HG02884 (cell line): ENCODE measurements around the gene MRPL34.

ENCODE experiments used
- ATAC-seq: cut with Tn5 transposase; IDR thresholded peaks from one replicate; pipeline ENCODE4 v1.9.1; 2021; ENCODE audit warnings: mild to moderate bottlenecking, moderate library complexity; ENCODE audit not compliant: unreplicated experiment

MRPL34 gene

DNA sequence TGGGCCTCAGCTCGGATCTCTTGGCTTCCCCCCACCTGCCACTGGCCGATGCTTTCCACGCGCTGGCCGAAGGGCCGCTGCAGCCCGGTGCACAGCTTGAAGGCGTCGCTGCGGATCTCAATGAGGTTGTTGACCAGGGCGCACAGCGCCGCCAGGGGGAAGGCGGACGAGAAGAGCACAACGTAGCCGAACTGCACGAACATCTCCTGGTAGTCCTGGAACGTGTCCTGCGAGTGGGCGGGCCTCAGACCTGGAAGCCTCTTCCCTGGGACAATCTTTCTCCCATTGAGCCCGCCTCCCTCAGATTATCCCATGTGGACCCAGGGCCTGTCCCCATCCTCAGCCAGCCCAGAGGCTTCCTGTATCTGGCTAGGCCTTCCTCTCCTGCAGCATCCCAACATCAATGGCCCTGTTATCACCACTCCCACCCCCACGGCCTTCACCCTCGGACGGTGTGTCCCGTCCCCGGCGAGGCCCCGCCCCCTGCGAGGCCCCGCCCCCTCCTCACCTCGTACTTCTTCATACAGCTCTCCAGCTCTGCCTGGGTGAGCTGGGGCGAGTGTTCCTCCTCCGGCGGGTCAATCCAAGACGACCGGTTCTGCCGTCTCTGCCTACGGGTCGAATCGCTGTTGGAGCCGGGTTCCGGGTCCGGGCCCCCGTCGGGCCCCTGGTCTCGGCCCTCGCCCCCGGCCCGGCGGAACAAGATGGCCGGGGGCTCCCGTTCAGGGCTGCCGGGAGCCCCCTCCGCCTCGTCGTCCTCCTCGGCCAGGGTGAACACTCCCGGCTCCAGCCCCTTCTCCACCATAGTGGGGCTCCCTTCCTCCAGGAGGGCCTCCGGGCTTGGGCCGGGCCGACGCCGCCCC lies 22.2 kb downstream of the MRPL34 start:
- no peak for ATAC-seq

DNA sequence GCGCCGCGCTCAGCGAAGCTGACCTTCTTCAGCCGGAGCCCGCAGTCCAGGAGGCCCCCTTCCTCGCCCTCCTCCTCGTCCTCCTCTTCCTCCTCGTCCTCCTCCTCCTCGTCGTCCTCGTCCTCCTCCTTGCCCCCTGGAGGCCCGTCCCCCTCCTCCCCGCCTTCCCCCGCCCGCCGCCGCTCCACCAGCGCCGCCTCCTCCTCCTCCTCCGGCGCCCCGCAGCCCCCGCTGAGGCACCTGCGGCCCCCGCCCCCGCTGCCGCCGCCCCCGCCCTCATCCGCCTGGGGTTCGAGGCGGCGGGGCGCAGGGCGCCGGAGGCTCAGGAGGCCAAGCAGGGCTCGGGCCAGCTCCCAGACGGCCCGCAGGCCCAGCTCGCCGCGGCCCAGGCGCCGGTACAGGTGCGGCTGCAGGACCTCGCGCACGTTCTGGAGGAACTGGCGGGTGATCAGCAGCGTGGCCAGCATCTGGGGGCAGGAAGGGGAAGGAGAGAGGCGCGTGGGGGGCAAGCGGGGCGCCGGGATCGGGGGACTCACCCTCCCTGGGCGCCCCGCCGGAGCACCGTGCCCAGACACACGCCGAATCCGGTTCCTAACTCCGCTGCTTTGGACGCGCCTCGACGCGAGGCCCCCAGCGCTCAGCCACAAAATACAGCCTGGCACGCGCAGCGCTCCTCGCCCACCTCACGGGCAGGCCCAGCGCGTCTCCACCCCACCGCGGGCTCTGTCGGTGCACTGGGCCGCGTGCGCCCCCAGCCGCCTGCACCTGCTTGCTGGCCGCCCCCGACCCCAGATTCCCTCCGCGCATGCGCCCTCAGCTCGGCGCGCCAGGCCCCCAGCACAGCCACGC lies 23.1 kb downstream of the MRPL34 start:
- ATAC-seq: no peak

DNA sequence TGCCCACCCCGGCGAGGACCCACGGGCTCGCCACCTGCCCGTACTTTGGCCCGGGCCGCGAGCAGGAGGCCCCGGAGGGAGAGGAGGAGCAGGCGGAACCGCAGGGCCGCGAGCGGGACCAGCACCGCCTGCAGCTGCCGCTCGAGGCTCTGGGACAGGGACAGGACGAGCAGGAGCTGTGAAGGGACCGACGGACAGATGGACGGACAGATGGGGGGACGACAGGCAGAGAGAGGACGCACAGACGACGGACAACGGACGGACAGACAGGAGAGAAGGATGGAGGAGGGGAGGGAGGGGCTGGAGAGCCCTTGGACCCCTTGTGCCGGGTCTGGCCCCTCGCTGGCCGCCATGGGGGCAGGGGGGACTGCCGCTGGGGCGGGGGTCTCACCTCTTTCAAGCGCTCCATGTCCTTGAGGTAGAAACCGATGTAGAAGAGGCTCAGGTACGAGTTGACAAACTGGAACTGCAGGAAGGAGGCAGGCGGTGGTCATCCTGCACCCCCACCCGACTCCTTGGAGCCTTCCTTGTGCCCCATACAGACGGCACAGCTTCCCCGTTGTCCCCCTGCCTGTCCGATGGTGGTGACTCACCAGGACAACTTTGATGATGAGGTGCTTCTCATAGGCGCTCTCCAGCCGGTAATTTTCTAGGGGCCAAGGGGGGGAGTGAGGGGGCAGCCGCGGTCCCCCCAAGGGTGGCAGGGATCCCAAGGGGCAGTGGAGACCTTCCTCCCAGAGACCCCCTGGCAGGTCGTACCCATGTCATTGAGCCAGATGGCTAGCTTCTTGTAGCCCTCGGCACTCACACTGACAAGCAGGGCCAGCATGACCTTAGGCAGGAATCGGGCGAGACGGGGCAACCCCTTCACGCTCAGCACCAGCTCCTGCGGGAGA lies 23.9 kb downstream of the MRPL34 start:
- ATAC-seq: no peak

DNA sequence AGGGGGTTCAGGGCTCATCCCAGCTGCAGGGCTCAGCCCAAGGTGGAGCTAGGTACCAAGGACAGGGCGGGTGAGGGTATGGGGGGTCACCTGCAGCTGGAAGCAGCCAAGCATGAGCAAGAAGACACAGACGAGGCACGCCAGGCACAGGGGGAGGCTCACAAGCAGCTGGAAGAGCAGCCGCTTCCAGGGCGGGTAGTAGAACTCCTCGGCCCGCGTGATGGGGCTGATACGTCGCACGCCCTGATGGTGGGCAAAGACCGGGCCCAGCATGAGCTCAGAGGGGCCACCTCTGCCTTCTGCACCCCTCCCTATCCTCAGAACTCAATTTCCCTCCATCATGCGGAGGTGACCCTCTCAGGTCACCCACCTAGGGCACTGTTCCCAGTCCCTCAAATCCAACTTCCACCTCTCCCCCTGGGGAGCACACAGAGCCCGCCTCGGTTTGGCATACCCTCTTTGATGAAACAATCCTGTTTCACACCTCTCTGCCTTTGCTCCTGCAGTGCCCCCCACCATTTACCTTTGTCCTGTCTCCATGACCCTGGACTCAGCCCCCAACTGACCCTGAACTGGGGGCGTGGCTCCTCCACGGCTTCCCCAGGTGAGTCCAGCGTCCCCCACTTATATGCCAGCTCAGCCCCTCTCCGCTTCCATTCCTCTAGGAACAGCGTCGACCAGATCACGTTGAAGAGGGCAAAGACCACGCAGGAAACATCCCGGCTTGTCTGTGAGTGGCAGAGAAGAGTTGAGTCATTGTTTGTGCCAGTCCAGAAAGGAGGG lies 24.8 kb downstream of the MRPL34 start:
- no peak for ATAC-seq

DNA sequence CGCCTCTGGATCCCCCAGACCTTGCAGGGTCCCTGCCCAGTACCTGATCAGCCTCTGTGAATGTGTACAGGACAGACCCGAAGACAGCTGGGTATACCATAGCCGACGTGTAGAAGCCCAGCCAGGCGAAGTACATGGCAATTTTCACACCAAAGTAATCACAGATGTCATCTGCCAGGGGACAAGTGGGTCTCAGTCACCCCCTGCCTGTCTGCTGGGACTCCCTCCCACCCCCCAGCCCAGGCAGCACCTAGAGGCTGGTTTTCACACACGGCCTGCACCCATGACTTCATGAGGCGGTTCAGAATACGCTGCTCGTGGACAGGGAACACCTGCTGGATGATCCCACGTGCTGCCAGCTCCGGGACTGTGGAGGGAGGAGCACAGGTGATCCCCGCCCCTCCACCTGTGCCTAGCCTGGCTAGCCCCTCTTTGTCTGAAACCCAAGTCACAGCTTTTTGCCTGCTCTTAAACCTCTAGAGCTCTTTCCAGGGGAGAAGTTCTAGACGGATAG lies 25.4 kb downstream of the MRPL34 start:
- no peak for ATAC-seq

DNA sequence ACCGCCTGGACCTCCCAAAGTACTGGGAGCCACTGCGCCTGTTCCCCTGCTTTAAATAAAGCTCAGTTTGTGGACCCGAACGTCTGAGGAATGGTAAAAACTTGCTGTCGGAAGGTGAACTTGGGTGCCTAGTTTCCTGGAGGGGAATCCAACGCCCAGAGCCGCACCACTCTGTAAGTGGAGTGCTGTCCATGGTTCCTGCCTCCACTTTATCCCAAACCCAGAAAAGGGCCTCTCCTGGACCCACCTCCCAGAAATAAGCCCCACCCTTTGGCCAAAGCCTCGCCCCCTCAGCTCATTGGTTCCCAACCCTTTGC lies 26.6 kb downstream of the MRPL34 start:
- ATAC-seq: no peak

DNA sequence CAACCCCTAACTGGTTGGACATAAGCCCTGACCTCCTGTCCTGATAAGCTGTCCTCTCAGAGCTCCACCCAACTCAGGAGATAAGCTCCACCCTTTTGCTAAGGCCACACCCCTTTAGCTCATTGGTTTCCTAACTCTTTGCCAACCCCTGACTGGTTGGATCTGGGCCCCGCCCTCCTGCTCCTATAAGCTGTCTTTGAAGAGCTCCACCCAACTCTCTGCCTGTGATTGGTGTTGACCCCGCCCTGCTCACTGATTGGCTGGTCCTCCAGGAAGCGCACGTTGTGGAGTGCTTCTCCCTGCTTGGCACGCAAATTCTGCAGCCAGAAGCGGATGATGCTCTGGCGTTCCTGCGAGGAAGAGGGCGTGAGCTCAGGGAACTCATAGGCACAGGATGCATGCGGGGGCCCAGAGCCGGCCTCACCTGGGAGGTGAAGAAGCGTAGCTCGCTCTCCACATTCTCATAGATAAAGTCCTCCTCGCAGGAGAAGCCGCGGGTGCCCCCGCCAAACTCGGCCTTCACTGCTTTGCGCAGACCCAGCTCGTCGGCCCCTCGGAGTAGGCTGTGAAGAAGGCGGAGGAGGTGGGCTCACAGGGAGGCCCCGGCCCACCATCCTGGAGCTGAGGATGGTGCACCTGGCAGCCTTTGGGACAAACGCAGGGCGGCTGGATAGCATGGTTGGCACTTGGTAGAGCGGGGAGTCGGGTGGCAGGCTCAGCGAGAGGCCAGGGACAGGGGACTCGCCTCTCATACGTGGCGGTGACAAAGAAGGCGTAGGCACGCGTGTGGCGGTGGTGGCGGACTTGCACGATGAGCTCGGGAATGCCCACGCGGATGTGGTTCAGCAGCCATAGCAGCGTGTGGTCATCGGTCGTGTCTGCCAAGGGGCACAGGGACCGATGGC lies 27.3 kb downstream of the MRPL34 start:
- ATAC-seq: no peak

DNA sequence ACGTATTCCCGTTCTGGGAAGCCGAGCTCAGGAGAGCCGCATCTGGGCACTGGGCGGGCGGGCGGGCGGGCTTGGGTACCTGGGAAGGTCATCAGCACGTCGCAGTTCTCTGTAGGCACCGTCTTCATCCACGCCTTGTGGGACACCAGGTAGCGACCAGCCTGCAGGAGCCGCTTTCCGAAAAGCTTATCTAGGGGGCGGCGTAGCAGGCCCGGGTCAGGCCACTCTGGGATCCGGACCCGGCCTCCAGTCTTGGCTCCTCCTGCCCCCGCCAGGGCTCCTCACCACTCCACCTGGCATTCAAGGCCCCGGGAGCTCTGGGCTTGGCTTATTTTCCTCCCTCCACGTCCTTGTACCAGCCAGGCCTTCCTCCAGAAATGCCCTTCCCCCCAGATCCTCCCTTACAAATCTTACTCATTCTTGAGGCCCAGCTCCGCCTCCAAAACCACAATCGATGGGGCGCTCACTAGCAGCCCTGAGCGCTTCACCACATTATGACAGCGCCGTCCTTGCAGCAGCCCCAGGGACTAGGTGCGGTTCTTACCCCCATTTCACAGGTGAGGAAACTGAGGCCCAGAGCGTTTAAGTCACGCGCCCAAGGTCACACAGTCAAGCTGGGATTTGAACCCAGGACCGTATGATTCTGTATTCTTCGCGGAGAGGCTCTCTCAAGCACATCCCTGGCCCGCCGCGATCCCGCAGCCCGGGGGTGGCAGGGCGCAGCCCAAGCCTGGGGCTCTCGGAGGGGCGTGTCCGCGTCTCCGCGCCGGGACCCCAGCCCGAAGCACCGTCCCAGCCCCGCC lies 28.1 kb downstream of the MRPL34 start:
- no peak for ATAC-seq

DNA sequence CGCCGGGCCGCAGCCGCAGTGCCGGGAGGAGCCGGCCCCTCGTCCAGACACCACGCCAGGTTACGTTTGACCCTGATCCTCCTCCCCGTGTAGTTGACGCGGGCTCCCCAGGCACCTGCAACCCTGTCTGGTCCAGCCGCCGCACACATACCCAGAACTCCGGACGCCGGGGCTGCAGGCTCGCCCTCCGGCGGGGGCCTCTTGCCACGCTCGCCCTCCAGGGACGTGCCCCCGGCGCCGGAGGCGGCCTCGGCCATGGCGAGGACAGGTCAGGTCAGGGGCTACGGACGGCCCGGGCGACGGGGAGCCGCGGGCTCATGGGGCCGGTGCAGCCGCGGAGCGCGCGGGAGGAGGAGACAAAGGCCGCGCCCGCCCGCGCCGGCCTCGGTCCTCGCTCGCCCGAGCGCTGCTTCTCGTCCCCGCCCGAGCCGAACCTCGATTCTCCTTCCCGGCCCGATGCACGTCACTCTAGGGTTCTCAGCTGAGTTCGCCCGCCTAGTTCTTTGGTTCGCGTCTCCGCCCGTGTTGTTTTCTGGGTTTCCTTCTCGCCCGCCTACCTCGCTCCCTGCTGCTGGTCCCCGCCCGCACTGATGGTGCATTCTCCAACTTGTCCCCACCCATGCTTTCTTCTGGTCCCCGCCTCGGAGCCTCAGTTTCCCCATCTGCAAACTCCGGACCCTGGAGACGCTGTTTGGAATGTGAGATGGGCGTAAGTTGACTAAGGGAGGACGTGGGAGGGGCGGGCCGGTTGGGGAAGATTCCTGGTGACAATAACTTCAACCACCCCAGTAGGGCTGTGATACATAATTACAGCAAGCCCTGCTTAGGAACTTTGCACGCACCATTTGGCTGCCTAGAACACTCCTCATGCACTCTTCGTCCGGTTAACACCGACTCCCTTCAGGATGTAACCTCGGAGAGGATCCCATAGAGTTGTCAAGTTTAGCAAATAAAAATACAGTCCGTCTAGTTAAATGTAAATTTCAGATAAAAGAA lies 29.0 kb downstream of the MRPL34 start, which contains the start of gene ANO8:
ANO8 (minus strand) TSS at position 442 of the 996 bp plus-strand sequence; CDS start at position 257, 185 bp downstream.
- ATAC-seq: no peak

DNA sequence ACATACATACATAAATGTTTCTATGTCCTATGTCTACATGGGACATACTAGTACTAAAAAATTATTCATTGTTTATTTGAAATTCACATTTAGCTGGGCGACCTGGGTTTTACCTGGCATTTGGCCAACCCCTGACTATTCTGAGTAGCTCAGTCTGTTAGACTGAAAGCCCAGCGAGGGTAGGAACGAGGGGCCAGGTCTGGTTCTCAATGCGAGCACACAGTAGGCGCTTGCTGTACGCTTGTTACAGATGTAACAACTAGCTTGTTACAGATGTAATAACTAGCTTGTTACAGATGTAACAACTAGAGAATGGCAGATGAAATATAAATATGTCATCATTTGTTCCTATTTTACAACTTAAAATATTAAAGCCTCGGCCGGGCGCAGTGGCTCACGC lies 29.9 kb downstream of the MRPL34 start:
- ATAC-seq: no peak

DNA sequence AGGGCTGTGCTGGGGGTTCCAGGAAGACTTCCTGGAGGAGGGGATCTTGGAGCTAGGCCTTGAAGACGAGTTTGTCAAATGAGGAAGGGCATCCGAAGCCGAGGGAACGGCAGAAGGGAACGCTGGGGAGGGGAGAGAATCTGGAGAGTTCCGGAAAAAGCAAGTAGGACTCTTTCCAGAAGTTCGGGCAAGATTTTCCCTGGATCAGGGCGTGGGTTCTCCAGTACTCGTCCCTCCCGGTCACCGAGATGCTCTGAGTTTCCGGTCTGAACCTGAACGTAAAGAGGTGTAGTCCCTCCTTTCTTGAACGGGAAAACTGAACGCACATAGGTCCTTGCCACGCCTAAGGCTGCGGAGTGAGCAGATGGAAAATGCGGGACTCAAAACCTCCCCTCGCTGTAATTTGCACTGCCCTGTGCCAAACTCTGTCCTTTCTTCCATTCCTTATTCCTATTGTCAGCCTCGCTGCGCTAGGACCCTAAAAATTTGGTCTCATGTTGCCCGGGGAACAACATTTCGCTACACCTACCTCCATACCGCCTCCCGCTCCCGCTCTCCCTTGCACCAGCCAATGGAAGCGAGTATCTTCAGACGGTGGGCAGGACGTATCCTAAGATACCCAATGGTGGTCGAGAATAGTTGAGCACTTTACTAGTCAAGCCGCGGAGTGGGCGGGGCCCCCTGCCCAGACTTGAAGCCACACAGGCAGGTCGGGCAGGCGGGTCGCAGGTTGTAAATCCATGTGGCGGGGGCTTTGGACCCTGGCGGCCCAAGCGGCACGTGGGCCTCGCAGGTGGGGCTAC lies 31.4 kb downstream of the MRPL34 start, which contains the start of gene GTPBP3:
GTPBP3 (plus strand) TSS at position 682 of the 803 bp plus-strand sequence; CDS start at position 741, 59 bp downstream.
- peak; percentile 70 for ATAC-seq

DNA sequence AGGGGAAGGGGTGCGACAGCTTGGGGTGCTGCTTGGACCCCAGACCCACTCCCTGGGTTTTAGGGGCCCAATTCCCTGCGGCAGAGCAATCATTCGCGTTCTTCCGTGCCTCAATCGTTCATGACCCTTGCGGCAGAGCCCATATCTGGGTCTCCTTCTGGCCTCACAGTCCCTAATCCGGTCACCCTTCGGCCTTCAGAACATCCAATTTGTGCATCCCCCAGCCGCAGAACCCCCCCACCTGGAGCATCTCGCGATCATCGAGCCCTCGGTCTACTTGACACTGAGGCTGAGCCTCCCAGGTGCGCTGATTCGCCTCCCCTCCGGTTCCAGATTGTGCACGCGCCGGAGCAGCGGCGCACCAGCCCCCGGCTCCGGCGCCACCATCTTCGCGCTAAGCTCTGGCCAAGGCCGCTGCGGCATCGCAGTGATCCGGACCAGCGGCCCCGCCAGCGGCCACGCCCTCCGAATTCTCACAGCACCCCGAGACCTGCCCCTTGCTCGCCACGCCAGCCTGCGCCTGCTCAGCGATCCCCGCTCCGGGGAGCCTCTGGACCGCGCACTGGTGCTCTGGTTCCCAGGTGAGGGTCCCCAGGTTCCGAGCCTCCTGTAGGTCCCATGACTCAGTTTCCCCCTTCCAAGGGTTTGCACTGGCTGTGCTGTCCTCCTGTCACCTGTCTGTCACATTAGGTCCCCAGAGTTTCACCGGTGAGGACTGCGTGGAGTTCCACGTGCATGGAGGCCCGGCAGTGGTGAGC lies 32.2 kb downstream of the MRPL34 start:
- ATAC-seq: no peak

DNA sequence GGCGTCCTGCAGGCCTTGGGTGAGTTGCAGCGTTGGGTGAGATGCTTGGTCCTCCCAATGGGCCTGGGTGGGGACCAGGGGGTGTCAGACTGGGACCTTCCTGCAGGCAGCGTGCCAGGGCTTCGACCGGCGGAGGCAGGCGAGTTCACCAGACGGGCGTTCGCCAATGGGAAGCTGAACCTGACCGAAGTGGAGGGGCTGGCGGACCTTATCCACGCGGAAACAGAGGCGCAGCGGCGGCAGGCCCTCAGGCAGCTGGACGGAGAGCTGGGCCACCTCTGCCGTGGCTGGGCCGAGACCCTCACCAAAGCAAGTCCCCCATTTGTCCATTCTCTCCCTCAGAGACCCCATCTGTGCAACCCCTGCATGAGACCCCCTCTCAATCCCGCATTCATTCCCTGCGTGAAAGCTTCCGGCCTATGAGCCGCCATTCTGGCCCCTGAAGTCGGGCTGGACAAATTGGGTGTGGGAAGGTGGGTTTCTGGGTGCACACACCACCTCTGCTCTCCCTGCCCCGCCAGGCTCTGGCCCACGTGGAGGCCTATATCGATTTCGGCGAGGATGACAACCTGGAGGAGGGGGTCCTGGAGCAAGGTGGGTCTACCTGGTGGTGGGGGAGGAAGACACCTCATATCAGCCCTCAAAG lies 32.9 kb downstream of the MRPL34 start:
- ATAC-seq: no peak

DNA sequence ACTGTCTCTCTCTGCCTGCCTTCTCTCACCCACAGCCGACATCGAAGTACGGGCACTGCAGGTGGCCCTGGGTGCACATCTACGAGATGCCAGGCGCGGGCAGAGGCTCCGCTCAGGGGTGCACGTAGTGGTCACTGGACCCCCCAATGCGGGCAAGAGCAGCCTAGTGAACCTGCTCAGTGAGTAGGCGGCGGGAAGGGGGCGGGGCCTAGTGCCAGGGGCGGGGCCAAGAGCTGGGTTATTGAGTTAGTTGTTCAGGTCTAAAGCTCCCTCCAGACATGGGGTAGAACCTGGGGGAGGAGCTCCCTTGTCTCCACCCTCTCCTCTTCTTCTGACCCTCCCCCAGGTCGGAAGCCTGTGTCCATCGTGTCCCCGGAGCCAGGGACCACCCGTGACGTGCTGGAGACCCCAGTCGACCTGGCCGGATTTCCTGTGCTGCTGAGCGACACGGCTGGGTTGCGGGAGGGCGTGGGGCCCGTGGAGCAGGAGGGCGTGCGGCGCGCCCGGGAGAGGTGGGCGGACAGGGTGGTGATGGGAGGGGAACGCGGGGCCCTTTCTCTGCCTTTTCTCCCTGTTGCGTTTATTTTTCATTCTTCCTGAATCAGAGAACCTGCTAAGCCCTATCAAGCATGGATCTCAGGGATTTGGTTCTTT lies 33.5 kb downstream of the MRPL34 start:
- no peak for ATAC-seq
